ENCODE data around the gene IL17RC. TPM values are rescaled to one million over a fixed set of nuclear protein-coding genes. Genes with fewer than 3 reads are reported as not detected.
A peak's percentile ranks its signal among the peaks of the same experiment; 100 is the strongest.

IL17RC gene
- polyA plus RNA-seq, 2 donors, result 37.0 to 52.7 TPM

- 85 to 86% methylated on average over 7 of the region's 7 CpGs for WGBS, 2 donors
- H3K27me3 ChIP-seq (ENCODE audit: control insufficient read depth in 1 of 2, insufficient read depth in 2 of 2, low read length in 2 of 2), result no peaks in the 10 kb centered on the region
- H3K4me1 ChIP-seq (ENCODE audit: control insufficient read depth in 2 of 2, insufficient read depth in 2 of 2, low read length in 1 of 2), result no peaks in the 10 kb centered on the region
- no peak within 1 kb of the TSS for H3K4me3 ChIP-seq (ENCODE audit: low read depth in 1 of 2, low read length in 2 of 2)
- H3K9me3 ChIP-seq (ENCODE audit: control insufficient read depth in 2 of 2, insufficient read depth in 1 of 2, low read depth in 1 of 2, low read length in 1 of 2), result no peaks in the 10 kb centered on the region
- H3K27ac ChIP-seq (ENCODE audit: low read depth in 2 of 2, low read length in 1 of 2), result no peak within 1 kb of the TSS
- no peaks in the 10 kb centered on the region for H3K36me3 ChIP-seq (ENCODE audit: control insufficient read depth in 2 of 2, insufficient read depth in 2 of 2, low read length in 1 of 2)
Observed at GRCh38 chr3:9879830-9880549, 36.9 kb upstream of the IL17RC start, which contains the start of gene CIDEC. CIDEC (minus strand) TSS chr3:9880253; CDS start chr3:9878486, 1,767 bp downstream.

DNA sequence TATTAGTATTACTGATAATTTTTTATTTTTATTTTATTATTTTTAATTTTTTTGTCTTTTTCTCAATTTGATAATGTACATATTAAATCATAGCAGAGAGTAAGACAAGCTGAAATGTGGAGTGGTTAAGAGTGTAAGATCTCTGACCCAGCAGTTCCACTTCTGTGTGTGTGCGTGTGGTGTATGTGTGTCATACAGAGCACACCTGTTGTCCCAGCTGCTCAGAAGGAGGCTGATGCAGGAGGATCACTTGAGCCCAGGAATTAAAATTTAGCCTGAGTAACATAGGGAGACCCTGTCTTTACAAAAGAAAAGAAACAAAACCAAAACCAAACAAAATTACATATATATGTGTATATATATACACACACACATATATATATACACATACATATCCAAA is 35.5 kb upstream of the IL17RC start:
- no peak overlapping the region for H3K4me3 ChIP-seq (ENCODE audit: low read depth in 1 of 2, low read length in 2 of 2)
- H3K4me1 ChIP-seq (ENCODE audit: control insufficient read depth in 2 of 2, insufficient read depth in 2 of 2, low read length in 1 of 2), result no peaks in the 10 kb centered on the region
- 91 to 97% methylated on average over 1 of the region's 1 CpG for WGBS, 2 donors
- no peaks in the 10 kb centered on the region for H3K9me3 ChIP-seq (ENCODE audit: control insufficient read depth in 2 of 2, insufficient read depth in 1 of 2, low read depth in 1 of 2, low read length in 1 of 2)
- no peak overlapping the region for H3K27ac ChIP-seq (ENCODE audit: low read depth in 2 of 2, low read length in 1 of 2)
- no peaks in the 10 kb centered on the region for H3K36me3 ChIP-seq (ENCODE audit: control insufficient read depth in 2 of 2, insufficient read depth in 2 of 2, low read length in 1 of 2)
- H3K27me3 ChIP-seq (ENCODE audit: control insufficient read depth in 1 of 2, insufficient read depth in 2 of 2, low read length in 2 of 2), result no peaks in the 10 kb centered on the region

DNA sequence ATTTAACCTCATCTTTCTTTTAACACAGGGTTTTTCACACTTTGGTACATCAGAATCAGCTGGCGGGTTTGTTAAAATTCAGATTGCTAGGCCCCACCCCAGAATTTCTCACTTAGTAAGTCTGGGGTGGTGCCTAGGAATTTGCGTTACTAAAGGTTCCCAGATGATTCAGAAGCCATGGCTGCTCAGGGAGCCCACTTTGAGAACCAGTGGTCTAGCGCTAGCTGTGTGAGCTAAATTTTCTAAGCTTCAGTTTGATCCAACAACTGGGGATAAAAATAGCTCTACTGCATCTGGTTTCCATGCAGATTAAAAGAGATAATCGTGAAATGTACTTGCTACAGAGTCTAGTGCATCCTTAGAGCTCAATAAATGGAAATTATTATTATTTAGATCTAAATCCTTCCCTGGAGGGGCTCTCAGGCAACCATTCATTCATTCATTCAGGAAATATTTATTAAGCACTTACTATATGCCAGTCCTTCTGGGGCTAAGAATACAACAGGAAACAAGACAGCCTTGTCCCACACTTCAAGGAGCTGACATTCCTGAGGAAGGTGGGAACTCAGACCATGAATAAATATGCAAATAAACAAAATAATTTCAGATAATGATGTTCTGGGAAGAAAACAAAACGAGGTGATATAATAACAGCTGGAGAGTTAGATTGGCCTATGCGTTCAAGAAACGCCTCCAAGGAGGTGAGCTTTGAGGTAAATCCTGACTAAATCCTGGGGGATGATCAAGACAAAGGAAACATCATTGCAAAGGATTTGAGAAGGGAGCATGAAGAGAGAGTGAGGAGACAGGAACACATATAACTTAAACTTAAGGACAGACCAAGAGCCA is 33.0 kb upstream of the IL17RC start:
- no peak overlapping the region for H3K27ac ChIP-seq (ENCODE audit: low read depth in 2 of 2, low read length in 1 of 2)
- H3K9me3 ChIP-seq (ENCODE audit: control insufficient read depth in 2 of 2, insufficient read depth in 1 of 2, low read depth in 1 of 2, low read length in 1 of 2), result no peaks in the 10 kb centered on the region
- 66 to 73% methylated on average over 7 of the region's 7 CpGs for WGBS, 2 donors
- H3K36me3 ChIP-seq (ENCODE audit: control insufficient read depth in 2 of 2, insufficient read depth in 2 of 2, low read length in 1 of 2), result no peaks in the 10 kb centered on the region
- no peak overlapping the region for H3K4me3 ChIP-seq (ENCODE audit: low read depth in 1 of 2, low read length in 2 of 2)
- no peaks in the 10 kb centered on the region for H3K4me1 ChIP-seq (ENCODE audit: control insufficient read depth in 2 of 2, insufficient read depth in 2 of 2, low read length in 1 of 2)
- H3K27me3 ChIP-seq (ENCODE audit: control insufficient read depth in 1 of 2, insufficient read depth in 2 of 2, low read length in 2 of 2), result no peaks in the 10 kb centered on the region

DNA sequence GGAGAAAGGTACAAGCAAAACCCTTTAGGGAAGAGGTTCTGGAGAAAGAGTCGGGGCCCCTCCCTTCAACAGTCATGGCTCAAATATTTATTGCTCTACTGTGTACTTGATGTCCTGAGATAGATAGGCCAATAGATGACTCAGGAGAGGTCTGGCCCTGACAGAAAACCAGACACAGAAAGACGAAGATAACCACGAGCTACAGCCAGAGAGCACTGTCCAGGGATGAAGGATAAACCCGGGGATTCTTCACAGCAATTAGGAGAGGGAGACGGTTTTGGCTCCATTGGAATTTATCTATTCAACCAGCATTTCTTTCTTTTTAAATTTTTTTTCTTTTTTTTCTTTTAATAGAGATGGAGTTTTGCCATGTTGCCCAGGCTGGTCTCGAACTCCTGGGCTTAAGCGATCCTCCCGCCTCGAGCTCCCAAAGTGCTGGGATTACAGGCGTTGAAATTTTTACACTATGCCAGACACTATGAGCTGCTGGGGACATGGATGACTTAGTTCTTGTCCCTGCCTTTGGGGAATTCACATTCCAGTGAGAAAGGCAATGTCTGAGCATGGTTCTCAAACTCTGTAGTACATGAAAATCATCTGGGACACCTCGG is 32.2 kb upstream of the IL17RC start:
- H3K4me1 ChIP-seq (ENCODE audit: control insufficient read depth in 2 of 2, insufficient read depth in 2 of 2, low read length in 1 of 2), result no peaks in the 10 kb centered on the region
- H3K27ac ChIP-seq (ENCODE audit: low read depth in 2 of 2, low read length in 1 of 2), result no peak overlapping the region
- H3K36me3 ChIP-seq (ENCODE audit: control insufficient read depth in 2 of 2, insufficient read depth in 2 of 2, low read length in 1 of 2), result no peaks in the 10 kb centered on the region
- 59 to 65% methylated on average over 11 of the region's 11 CpGs for WGBS, 2 donors
- H3K27me3 ChIP-seq (ENCODE audit: control insufficient read depth in 1 of 2, insufficient read depth in 2 of 2, low read length in 2 of 2), result no peaks in the 10 kb centered on the region
- no peak overlapping the region for H3K4me3 ChIP-seq (ENCODE audit: low read depth in 1 of 2, low read length in 2 of 2)
- no peaks in the 10 kb centered on the region for H3K9me3 ChIP-seq (ENCODE audit: control insufficient read depth in 2 of 2, insufficient read depth in 1 of 2, low read depth in 1 of 2, low read length in 1 of 2)

GRCh38 chr3:9886328-9886727 is 30.6 kb upstream of the IL17RC start:
- no peak overlapping the region for H3K27ac ChIP-seq (ENCODE audit: low read depth in 2 of 2, low read length in 1 of 2)
- no peak overlapping the region for H3K4me3 ChIP-seq (ENCODE audit: low read depth in 1 of 2, low read length in 2 of 2)
- H3K4me1 ChIP-seq (ENCODE audit: control insufficient read depth in 2 of 2, insufficient read depth in 2 of 2, low read length in 1 of 2), result no peaks in the 10 kb centered on the region
- no peaks in the 10 kb centered on the region for H3K27me3 ChIP-seq (ENCODE audit: control insufficient read depth in 1 of 2, insufficient read depth in 2 of 2, low read length in 2 of 2)
- H3K9me3 ChIP-seq (ENCODE audit: control insufficient read depth in 2 of 2, insufficient read depth in 1 of 2, low read depth in 1 of 2, low read length in 1 of 2), result no peaks in the 10 kb centered on the region
- H3K36me3 ChIP-seq (ENCODE audit: control insufficient read depth in 2 of 2, insufficient read depth in 2 of 2, low read length in 1 of 2), result no peaks in the 10 kb centered on the region

GRCh38 chr3:9887480-9887879 is 29.4 kb upstream of the IL17RC start:
- Histone ChIP-seq H3K4me3 (ENCODE audit: low read depth in 1 of 2, low read length in 2 of 2) (no peak overlapping the region), H3K4me1 (ENCODE audit: control insufficient read depth in 2 of 2, insufficient read depth in 2 of 2, low read length in 1 of 2) (no peaks in the 10 kb centered on the region), H3K36me3 (ENCODE audit: control insufficient read depth in 2 of 2, insufficient read depth in 2 of 2, low read length in 1 of 2) (no peaks in the 10 kb centered on the region), H3K9me3 (ENCODE audit: control insufficient read depth in 2 of 2, insufficient read depth in 1 of 2, low read depth in 1 of 2, low read length in 1 of 2) (no peaks in the 10 kb centered on the region), H3K27me3 (ENCODE audit: control insufficient read depth in 1 of 2, insufficient read depth in 2 of 2, low read length in 2 of 2) (no peaks in the 10 kb centered on the region), H3K27ac (ENCODE audit: low read depth in 2 of 2, low read length in 1 of 2) (no peak overlapping the region)
- WGBS, 2 donors, result 89 to 90% methylated on average over 5 of the region's 5 CpGs

GRCh38 chr3:9888540-9888939 is 28.4 kb upstream of the IL17RC start:
- Histone ChIP-seq H3K4me1 (ENCODE audit: control insufficient read depth in 2 of 2, insufficient read depth in 2 of 2, low read length in 1 of 2) (peaks cover 3 to 5% of the 10 kb centered on the region in 2 donors), H3K9me3 (ENCODE audit: control insufficient read depth in 2 of 2, insufficient read depth in 1 of 2, low read depth in 1 of 2, low read length in 1 of 2) (no peaks in the 10 kb centered on the region), H3K27me3 (ENCODE audit: control insufficient read depth in 1 of 2, insufficient read depth in 2 of 2, low read length in 2 of 2) (no peaks in the 10 kb centered on the region), H3K4me3 (ENCODE audit: low read depth in 1 of 2, low read length in 2 of 2) (no peak overlapping the region), H3K36me3 (ENCODE audit: control insufficient read depth in 2 of 2, insufficient read depth in 2 of 2, low read length in 1 of 2) (peaks cover 5 to 6% of the 10 kb centered on the region in 2 donors), H3K27ac (ENCODE audit: low read depth in 2 of 2, low read length in 1 of 2) (no peak overlapping the region)
- WGBS, 2 donors, result 88 to 89% methylated on average over 3 of the region's 3 CpGs

DNA sequence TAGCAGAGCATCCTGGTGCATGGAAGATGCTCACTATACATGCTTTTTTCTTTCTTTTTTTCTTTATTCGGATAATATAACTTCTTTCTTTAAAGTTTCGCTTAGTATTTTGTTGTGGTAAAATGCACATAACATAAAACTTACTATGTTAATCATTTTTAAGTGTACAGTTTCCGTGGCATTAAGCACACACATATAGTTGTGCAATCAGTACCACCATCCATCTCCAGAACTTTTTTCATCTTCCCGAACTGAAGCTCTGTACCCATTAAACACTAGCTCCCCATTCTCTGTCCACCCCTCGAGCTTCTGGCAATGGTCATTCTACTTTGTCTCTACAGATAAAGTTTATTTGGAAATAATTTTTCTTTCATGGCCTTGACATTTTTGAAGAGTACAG is 27.5 kb upstream of the IL17RC start:
- Histone ChIP-seq H3K36me3 (ENCODE audit: control insufficient read depth in 2 of 2, insufficient read depth in 2 of 2, low read length in 1 of 2) (peaks cover 5 to 7% of the 10 kb centered on the region in 2 donors), H3K9me3 (ENCODE audit: control insufficient read depth in 2 of 2, insufficient read depth in 1 of 2, low read depth in 1 of 2, low read length in 1 of 2) (no peaks in the 10 kb centered on the region), H3K4me3 (ENCODE audit: low read depth in 1 of 2, low read length in 2 of 2) (no peak overlapping the region), H3K27me3 (ENCODE audit: control insufficient read depth in 1 of 2, insufficient read depth in 2 of 2, low read length in 2 of 2) (no peaks in the 10 kb centered on the region), H3K27ac (ENCODE audit: low read depth in 2 of 2, low read length in 1 of 2) (no peak overlapping the region), H3K4me1 (ENCODE audit: control insufficient read depth in 2 of 2, insufficient read depth in 2 of 2, low read length in 1 of 2) (peaks cover 3 to 5% of the 10 kb centered on the region in 2 donors)
- WGBS, 2 donors, result 78 to 81% methylated on average over 5 of the region's 5 CpGs

- H3K9me3 ChIP-seq (ENCODE audit: control insufficient read depth in 2 of 2, insufficient read depth in 1 of 2, low read depth in 1 of 2, low read length in 1 of 2), result no peaks in the 10 kb centered on the region
- peak within 1 kb of the TSS; percentile 75 to 90 for H3K4me3 ChIP-seq (ENCODE audit: low read depth in 1 of 2, low read length in 2 of 2)
- 0 to 1% methylated on average over 54 to 62 of the region's 62 CpGs for WGBS, 2 donors
- H3K27ac ChIP-seq (ENCODE audit: low read depth in 2 of 2, low read length in 1 of 2), result peak within 1 kb of the TSS; percentile 90 to 94
- peaks cover 3 to 5% of the 10 kb centered on the region in 2 donors for H3K4me1 ChIP-seq (ENCODE audit: control insufficient read depth in 2 of 2, insufficient read depth in 2 of 2, low read length in 1 of 2)
- H3K27me3 ChIP-seq (ENCODE audit: control insufficient read depth in 1 of 2, insufficient read depth in 2 of 2, low read length in 2 of 2), result no peaks in the 10 kb centered on the region
- H3K36me3 ChIP-seq (ENCODE audit: control insufficient read depth in 2 of 2, insufficient read depth in 2 of 2, low read length in 1 of 2), result peaks cover 5 to 7% of the 10 kb centered on the region in 2 donors
Observed at GRCh38 chr3:9890249-9891071, 26.4 kb upstream of the IL17RC start, which contains the start of gene JAGN1. JAGN1 (plus strand) TSS chr3:9890610; CDS start chr3:9890723, 113 bp downstream.
